ENCODE data around the gene THSD4.

THSD4 gene

GRCh38 chr15:71603379-71603778 is 488.1 kb downstream of the THSD4 start:
- DNase-seq (ENCODE audit: low read depth, low spot score), result no peak
- no peak for TF ChIP-seq CTCF (IDR thresholded peaks at IDR 0.05; ENCODE audit: low read depth, low read length)
- in situ Hi-C loops (cut with HindIII; ENCODE audit: low sequenced_read_pairs), result no loop called here
- H3K4me3 ChIP-seq (ENCODE audit: low read depth, low read length), result no peak overlapping the region

GRCh38 chr15:71607383-71607782 is 492.1 kb downstream of the THSD4 start:
- in situ Hi-C loops (cut with HindIII; ENCODE audit: low sequenced_read_pairs), result no loop called here
- no peak overlapping the region for H3K4me3 ChIP-seq (ENCODE audit: low read depth, low read length)
- TF ChIP-seq CTCF (IDR thresholded peaks at IDR 0.05; ENCODE audit: low read depth, low read length), result no peak
- no peak for DNase-seq (ENCODE audit: low read depth, low spot score)

- no peak for DNase-seq (ENCODE audit: low read depth, low spot score)
- H3K4me3 ChIP-seq (ENCODE audit: low read depth, low read length), result no peak overlapping the region
- in situ Hi-C loops (cut with HindIII; ENCODE audit: low sequenced_read_pairs), result no loop called here
- no peak for TF ChIP-seq CTCF (IDR thresholded peaks at IDR 0.05; ENCODE audit: low read depth, low read length)
Observed at GRCh38 chr15:71610728-71611552, 495.7 kb downstream of the THSD4 start.

- no peak for TF ChIP-seq CTCF (IDR thresholded peaks at IDR 0.05; ENCODE audit: low read depth, low read length)
- H3K4me3 ChIP-seq (ENCODE audit: low read depth, low read length), result no peak overlapping the region
- in situ Hi-C loops (cut with HindIII; ENCODE audit: low sequenced_read_pairs), result no loop called here
- peak; percentile 25 for DNase-seq (ENCODE audit: low read depth, low spot score)
Observed at GRCh38 chr15:71611553-71612396, 496.5 kb downstream of the THSD4 start.

- DNase-seq (ENCODE audit: low read depth, low spot score), result no peak
- TF ChIP-seq CTCF (IDR thresholded peaks at IDR 0.05; ENCODE audit: low read depth, low read length), result no peak
- in situ Hi-C loops (cut with HindIII; ENCODE audit: low sequenced_read_pairs), result no loop called here
Observed at GRCh38 chr15:71612397-71612722, 497.1 kb downstream of the THSD4 start.

GRCh38 chr15:71612869-71613268 is 497.6 kb downstream of the THSD4 start:
- no peak for TF ChIP-seq CTCF (IDR thresholded peaks at IDR 0.05; ENCODE audit: low read depth, low read length)
- in situ Hi-C loops (cut with HindIII; ENCODE audit: low sequenced_read_pairs), result no loop called here
- no peak for DNase-seq (ENCODE audit: low read depth, low spot score)
- no peak overlapping the region for H3K4me3 ChIP-seq (ENCODE audit: low read depth, low read length)

More at GRCh38 chr15:71612397-71612722, 497.1 kb downstream of the THSD4 start:
- no peak overlapping the region for H3K4me3 ChIP-seq (ENCODE audit: low read depth, low read length)
